Measurements from ENCODE around the gene GPR107. TPM values are rescaled to one million over a fixed set of nuclear protein-coding genes. Genes with fewer than 3 reads are reported as not detected.
A peak's percentile ranks its signal among the peaks of the same experiment; 100 is the strongest.

GPR107 gene
- total and polyA plus RNA-seq, 2 donors (not counting 1 experiment from before 2014, with no cell fraction given), result 10.4 to 28.1 TPM

DNA sequence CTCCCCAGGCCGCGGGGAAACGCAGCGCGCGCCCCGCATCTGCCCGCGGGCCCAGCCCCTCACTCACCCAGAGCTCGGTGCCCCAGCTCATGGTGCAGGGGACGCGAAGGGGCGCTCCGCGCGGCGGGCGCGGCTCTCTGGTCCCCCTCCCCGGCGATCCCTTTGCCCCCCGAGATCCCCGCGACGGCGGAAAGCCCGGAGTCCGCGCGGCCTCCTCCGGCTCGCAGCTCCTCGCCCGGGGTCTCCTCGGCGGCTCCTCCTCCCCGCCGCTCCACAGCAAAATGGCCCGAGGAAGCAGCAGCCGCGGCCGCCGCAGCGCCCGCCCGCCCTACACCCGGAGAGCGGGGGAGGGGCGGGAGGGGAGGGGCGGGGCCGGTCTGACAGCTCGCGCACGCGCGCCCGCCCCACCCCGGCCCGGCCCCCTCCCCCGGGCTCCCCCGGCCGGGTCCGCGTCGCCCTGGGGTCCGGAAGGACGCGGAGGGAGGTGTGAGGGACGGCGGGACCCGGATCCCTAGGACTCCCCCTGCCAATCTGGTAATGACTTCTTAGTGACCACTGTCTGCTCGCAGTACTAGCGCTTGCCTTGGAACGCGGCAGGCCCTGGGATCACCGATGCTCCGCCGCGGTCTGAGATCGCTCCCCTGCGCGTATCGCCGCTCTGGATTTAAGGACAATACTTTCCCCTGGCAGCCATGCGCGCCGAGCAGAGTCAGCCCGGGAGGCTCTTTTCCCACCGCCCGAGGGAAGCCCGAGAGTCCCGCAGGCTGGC, 10.6 kb upstream of the GPR107 start, which contains the start of gene FNBP1:
FNBP1 (minus strand) TSS at position 305 of the 769 bp plus-strand sequence; CDS start at position 91, 214 bp downstream.
- peaks cover 51 to 62% of the 10 kb centered on the region in 2 donors for H3K4me1 ChIP-seq (ENCODE audit: control insufficient read depth in 2 of 2, insufficient read depth in 2 of 2, low read length in 2 of 2)
- no peaks in the 10 kb centered on the region for H3K9me3 ChIP-seq (ENCODE audit: control extremely low read depth in 1 of 3, control insufficient read depth in 2 of 3, insufficient read depth in 1 of 3, low read length in 2 of 3)
- TF ChIP-seq, protein P1, sequence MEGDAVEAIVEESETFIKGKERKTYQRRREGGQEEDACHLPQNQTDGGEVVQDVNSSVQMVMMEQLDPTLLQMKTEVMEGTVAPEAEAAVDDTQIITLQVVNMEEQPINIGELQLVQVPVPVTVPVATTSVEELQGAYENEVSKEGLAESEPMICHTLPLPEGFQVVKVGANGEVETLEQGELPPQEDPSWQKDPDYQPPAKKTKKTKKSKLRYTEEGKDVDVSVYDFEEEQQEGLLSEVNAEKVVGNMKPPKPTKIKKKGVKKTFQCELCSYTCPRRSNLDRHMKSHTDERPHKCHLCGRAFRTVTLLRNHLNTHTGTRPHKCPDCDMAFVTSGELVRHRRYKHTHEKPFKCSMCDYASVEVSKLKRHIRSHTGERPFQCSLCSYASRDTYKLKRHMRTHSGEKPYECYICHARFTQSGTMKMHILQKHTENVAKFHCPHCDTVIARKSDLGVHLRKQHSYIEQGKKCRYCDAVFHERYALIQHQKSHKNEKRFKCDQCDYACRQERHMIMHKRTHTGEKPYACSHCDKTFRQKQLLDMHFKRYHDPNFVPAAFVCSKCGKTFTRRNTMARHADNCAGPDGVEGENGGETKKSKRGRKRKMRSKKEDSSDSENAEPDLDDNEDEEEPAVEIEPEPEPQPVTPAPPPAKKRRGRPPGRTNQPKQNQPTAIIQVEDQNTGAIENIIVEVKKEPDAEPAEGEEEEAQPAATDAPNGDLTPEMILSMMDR (IDR thresholded peaks at IDR 0.05), result no peak
- TF ChIP-seq EZH2 (IDR thresholded peaks at IDR 0.05; ENCODE audit: borderline replicate concordance, insufficient read depth, low read depth, low read length, poor library complexity, severe bottlenecking), result no peak
- ATAC-seq (ENCODE audit: low read depth), result peak; percentile 76
- Mint-ChIP-seq H3K4me3 (peak within 1 kb of the TSS; percentile 100), H3K27ac (peak within 1 kb of the TSS; percentile 98), H3K27me3 (no peaks in the 10 kb centered on the region), H3K9me3 (ENCODE audit: insufficient read depth) (no peaks in the 10 kb centered on the region), H3K4me1 (peaks cover 63% of the 10 kb centered on the region)
- ChIA-PET POLR2A (interaction anchor here (0.6 to 7.7 kb wide), 12 partner anchors 11 to 157 kb away, joined by 3 to 107 read pairs (median 3); partner anchors contain the start of gene GPR107), CTCF (interaction anchor here (1.3 to 1.6 kb wide), 2 partner anchors 26 to 54 kb away, joined by 3 to 4 read pairs; no protein-coding TSS in a partner anchor)
- H2AFZ ChIP-seq (ENCODE audit: insufficient read depth, low read depth, low read length, poor library complexity, severe bottlenecking), result peak within 1 kb of the TSS; percentile 73
- H3K4me3 ChIP-seq (ENCODE audit: control extremely low read depth in 1 of 5, extremely low read depth in 1 of 5, insufficient read depth in 1 of 5, low read depth in 2 of 5, low read length in 4 of 5), result peak within 1 kb of the TSS; percentile 74 to 97 (median 95)
- no peaks in the 10 kb centered on the region for H3K27me3 ChIP-seq (replicated peaks in 1 of 4; ENCODE audit: control extremely low read depth in 1 of 4, control insufficient read depth in 3 of 4, insufficient read depth in 4 of 4, low read length in 3 of 4)
- no peaks in the 10 kb centered on the region for H3K36me3 ChIP-seq (replicated peaks in 1 of 2; ENCODE audit: control extremely low read depth in 1 of 2, control insufficient read depth in 1 of 2, extremely low read depth in 1 of 2, insufficient read depth in 2 of 2, low read length in 1 of 2)
- intact Hi-C loops (cut with micrococcal nuclease), result loop anchor here (1.0 to 5.0 kb wide), 4 partner anchors 10 to 1689 kb away; partner anchors contain the start of genes C9orf78, GPR107, TOR1A and USP20
- peak; percentile 88 for DNase-seq
- H3K79me2 ChIP-seq (ENCODE audit: control insufficient read depth, insufficient read depth, low read length), result peaks cover 68% of the 10 kb centered on the region
- peaks cover 12% of the 10 kb centered on the region for H4K20me1 ChIP-seq (ENCODE audit: control insufficient read depth, insufficient read depth, low read length, poor library complexity, severe bottlenecking)
- WGBS (ENCODE audit: insufficient coverage), result under 1% methylated on average over 80 of the region's 92 CpGs
- H3K9ac ChIP-seq (ENCODE audit: low read length), result peak within 1 kb of the TSS; percentile 97
- peak within 1 kb of the TSS; percentile 96 for H3K4me2 ChIP-seq (replicated peaks; ENCODE audit: low read depth, low read length, poor library complexity, severe bottlenecking)
- peak within 1 kb of the TSS; percentile 81 to 93 for H3K27ac ChIP-seq (ENCODE audit: low read length in 2 of 2)
